ENCODE measurements around the gene MCCD1. TPM values are rescaled to one million over a fixed set of nuclear protein-coding genes. Genes with fewer than 3 reads are reported as not detected.

MCCD1 gene
- total and polyA plus RNA-seq, 2 of the 13 experiments (the other 11 are each of a cell fraction or from before 2014, with no cell fraction given) = 0.15 TPM; not detected in 1

DNA sequence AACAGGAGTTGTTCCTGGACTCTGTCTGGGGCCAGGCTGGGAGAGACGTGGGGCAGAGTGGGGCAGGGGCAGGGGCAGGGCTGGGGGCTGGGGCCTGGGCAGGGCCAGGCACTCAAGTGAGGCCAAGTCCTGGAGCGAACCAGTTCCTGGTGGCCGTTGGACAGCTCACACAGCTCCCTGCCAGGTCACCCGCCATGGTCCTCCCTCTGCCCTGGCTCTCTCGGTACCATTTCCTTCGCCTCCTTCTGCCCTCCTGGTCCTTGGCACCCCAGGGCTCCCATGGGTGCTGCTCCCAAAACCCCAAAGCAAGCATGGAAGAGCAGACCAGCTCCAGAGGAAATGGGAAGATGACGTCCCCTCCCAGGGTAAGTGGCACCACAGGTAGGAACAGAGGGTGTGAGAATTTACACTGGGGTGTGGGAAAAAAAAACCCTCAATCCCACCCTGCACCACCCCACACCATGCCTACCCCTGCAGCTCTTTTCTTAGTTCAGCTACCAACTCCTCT lies at the start of gene MCCD1 (continued):
- no peak for TF ChIP-seq ZMYM3 (CRISPR knock-in tag; IDR thresholded peaks at IDR 0.05)
- no peak for TF ChIP-seq ERF (CRISPR knock-in tag; IDR thresholded peaks at IDR 0.05)
- TF ChIP-seq RBFOX2 (IDR thresholded peaks at IDR 0.05; ENCODE audit: low read depth, low read length) = no peak
- TF ChIP-seq, protein P1, sequence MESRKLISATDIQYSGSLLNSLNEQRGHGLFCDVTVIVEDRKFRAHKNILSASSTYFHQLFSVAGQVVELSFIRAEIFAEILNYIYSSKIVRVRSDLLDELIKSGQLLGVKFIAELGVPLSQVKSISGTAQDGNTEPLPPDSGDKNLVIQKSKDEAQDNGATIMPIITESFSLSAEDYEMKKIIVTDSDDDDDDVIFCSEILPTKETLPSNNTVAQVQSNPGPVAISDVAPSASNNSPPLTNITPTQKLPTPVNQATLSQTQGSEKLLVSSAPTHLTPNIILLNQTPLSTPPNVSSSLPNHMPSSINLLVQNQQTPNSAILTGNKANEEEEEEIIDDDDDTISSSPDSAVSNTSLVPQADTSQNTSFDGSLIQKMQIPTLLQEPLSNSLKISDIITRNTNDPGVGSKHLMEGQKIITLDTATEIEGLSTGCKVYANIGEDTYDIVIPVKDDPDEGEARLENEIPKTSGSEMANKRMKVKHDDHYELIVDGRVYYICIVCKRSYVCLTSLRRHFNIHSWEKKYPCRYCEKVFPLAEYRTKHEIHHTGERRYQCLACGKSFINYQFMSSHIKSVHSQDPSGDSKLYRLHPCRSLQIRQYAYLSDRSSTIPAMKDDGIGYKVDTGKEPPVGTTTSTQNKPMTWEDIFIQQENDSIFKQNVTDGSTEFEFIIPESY (CRISPR knock-in tag; IDR thresholded peaks at IDR 0.05) = no peak
- peak; percentile 53; the same call in 1 of the 2 replicates for TF ChIP-seq ZNF263 (CRISPR knock-in tag; IDR thresholded peaks at IDR 0.05)
- TF ChIP-seq GFI1 (CRISPR knock-in tag; IDR thresholded peaks at IDR 0.05; ENCODE audit: borderline replicate concordance) = no peak
- TF ChIP-seq, protein P2, sequence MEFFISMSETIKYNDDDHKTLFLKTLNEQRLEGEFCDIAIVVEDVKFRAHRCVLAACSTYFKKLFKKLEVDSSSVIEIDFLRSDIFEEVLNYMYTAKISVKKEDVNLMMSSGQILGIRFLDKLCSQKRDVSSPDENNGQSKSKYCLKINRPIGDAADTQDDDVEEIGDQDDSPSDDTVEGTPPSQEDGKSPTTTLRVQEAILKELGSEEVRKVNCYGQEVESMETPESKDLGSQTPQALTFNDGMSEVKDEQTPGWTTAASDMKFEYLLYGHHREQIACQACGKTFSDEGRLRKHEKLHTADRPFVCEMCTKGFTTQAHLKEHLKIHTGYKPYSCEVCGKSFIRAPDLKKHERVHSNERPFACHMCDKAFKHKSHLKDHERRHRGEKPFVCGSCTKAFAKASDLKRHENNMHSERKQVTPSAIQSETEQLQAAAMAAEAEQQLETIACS (CRISPR knock-in tag; IDR thresholded peaks at IDR 0.05) = no peak
- TF ChIP-seq PAF1 (CRISPR knock-in tag; IDR thresholded peaks at IDR 0.05) = peak; percentile 96
- no peak for TF ChIP-seq ZNF749 (CRISPR knock-in tag; IDR thresholded peaks at IDR 0.05; ENCODE audit: borderline replicate concordance)
- TF ChIP-seq, protein P3, sequence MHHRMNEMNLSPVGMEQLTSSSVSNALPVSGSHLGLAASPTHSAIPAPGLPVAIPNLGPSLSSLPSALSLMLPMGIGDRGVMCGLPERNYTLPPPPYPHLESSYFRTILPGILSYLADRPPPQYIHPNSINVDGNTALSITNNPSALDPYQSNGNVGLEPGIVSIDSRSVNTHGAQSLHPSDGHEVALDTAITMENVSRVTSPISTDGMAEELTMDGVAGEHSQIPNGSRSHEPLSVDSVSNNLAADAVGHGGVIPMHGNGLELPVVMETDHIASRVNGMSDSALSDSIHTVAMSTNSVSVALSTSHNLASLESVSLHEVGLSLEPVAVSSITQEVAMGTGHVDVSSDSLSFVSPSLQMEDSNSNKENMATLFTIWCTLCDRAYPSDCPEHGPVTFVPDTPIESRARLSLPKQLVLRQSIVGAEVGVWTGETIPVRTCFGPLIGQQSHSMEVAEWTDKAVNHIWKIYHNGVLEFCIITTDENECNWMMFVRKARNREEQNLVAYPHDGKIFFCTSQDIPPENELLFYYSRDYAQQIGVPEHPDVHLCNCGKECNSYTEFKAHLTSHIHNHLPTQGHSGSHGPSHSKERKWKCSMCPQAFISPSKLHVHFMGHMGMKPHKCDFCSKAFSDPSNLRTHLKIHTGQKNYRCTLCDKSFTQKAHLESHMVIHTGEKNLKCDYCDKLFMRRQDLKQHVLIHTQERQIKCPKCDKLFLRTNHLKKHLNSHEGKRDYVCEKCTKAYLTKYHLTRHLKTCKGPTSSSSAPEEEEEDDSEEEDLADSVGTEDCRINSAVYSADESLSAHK (CRISPR knock-in tag; IDR thresholded peaks at IDR 0.05; ENCODE audit: borderline replicate concordance) = no peak
- no peak for TF ChIP-seq SUZ12 (IDR thresholded peaks at IDR 0.05; ENCODE audit: low read depth, low read length)
- 0 out of 2 replicates have a peak, but pooled peaks have one; percentile 41 for TF ChIP-seq ZNF331 (CRISPR knock-in tag; IDR thresholded peaks at IDR 0.05)
- TF ChIP-seq HDAC6 (IDR thresholded peaks at IDR 0.05; ENCODE audit: low read depth, low read length) = no peak
- TF ChIP-seq FOXJ3 (CRISPR knock-in tag; IDR thresholded peaks at IDR 0.05; ENCODE audit: borderline replicate concordance) = no peak
- no peak; the same call in 1 of the 2 replicates for TF ChIP-seq HNF4A (CRISPR knock-in tag; IDR thresholded peaks at IDR 0.05)
- TF ChIP-seq, protein P4, sequence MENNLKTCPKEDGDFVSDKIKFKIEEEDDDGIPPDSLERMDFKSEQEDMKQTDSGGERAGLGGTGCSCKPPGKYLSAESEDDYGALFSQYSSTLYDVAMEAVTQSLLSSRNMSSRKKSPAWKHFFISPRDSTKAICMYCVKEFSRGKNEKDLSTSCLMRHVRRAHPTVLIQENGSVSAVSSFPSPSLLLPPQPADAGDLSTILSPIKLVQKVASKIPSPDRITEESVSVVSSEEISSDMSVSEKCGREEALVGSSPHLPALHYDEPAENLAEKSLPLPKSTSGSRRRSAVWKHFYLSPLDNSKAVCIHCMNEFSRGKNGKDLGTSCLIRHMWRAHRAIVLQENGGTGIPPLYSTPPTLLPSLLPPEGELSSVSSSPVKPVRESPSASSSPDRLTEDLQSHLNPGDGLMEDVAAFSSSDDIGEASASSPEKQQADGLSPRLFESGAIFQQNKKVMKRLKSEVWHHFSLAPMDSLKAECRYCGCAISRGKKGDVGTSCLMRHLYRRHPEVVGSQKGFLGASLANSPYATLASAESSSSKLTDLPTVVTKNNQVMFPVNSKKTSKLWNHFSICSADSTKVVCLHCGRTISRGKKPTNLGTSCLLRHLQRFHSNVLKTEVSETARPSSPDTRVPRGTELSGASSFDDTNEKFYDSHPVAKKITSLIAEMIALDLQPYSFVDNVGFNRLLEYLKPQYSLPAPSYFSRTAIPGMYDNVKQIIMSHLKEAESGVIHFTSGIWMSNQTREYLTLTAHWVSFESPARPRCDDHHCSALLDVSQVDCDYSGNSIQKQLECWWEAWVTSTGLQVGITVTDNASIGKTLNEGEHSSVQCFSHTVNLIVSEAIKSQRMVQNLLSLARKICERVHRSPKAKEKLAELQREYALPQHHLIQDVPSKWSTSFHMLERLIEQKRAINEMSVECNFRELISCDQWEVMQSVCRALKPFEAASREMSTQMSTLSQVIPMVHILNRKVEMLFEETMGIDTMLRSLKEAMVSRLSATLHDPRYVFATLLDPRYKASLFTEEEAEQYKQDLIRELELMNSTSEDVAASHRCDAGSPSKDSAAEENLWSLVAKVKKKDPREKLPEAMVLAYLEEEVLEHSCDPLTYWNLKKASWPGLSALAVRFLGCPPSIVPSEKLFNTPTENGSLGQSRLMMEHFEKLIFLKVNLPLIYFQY (CRISPR knock-in tag; IDR thresholded peaks at IDR 0.05; ENCODE audit: borderline replicate concordance) = no peak
- TF ChIP-seq RAD21 (CRISPR knock-in tag; IDR thresholded peaks at IDR 0.05) = 0 out of 2 replicates have a peak, but pooled peaks have one; percentile 17
- TF ChIP-seq, protein P5, sequence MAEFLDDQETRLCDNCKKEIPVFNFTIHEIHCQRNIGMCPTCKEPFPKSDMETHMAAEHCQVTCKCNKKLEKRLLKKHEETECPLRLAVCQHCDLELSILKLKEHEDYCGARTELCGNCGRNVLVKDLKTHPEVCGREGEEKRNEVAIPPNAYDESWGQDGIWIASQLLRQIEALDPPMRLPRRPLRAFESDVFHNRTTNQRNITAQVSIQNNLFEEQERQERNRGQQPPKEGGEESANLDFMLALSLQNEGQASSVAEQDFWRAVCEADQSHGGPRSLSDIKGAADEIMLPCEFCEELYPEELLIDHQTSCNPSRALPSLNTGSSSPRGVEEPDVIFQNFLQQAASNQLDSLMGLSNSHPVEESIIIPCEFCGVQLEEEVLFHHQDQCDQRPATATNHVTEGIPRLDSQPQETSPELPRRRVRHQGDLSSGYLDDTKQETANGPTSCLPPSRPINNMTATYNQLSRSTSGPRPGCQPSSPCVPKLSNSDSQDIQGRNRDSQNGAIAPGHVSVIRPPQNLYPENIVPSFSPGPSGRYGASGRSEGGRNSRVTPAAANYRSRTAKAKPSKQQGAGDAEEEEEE (CRISPR knock-in tag; IDR thresholded peaks at IDR 0.05; ENCODE audit: borderline replicate concordance) = no peak
- no peak for TF ChIP-seq ZFP36 (IDR thresholded peaks at IDR 0.05; ENCODE audit: borderline replicate concordance, low read depth, low read length, partially characterized antibody)

Measured in HepG2 (cell line).